Activated naive CD4-positive, alpha-beta T cell treated with anti-CD3 and anti-CD28 coated beads for 36 hours (primary cell): Measurements from ENCODE around the gene SP5. TPM values are rescaled to one million over a fixed set of nuclear protein-coding genes. Genes with fewer than 3 reads are reported as not detected.
"Not testable (repeated sequence)": the region's sequence is repeated elsewhere in the genome, so short reads cannot be mapped to it uniquely, and the experiment has no call there.

ENCODE experiments used
- CTCF ChIA-PET: fragments of 350-600 bp; sonication (Branson Sonifier 250); formaldehyde crosslinking; loops from one replicate; lab custom pipeline; 2021; ENCODE audit warnings: antibody characterized with exemption; lab: Charles Lee
- DNase-seq: peaks from one replicate; pipeline ENCODE4 v3.0.0-alpha.2; 2020
- H3K27ac Mint-ChIP-seq: one replicate; pipeline ENCODE4 v1.8.0; 2021; ENCODE audit warnings: mild to moderate bottlenecking, mixed read lengths
- H3K27me3 Mint-ChIP-seq: one replicate; pipeline ENCODE4 v1.8.0; 2021; ENCODE audit warnings: low read depth, mixed read lengths
- H3K36me3 Mint-ChIP-seq: one replicate; pipeline ENCODE4 v1.8.0; 2021; ENCODE audit warnings: low read depth, mixed read lengths
- H3K4me1 Mint-ChIP-seq: one replicate; pipeline ENCODE4 v1.8.0; 2021; ENCODE audit warnings: low read depth, mixed read lengths
- H3K4me3 Mint-ChIP-seq: one replicate; pipeline ENCODE4 v1.8.0; 2021; ENCODE audit warnings: mild to moderate bottlenecking, moderate library complexity, mixed read lengths
- H3K9me3 Mint-ChIP-seq: one replicate; pipeline ENCODE4 v1.8.0; 2021; ENCODE audit warnings: mixed read lengths
- intact Hi-C: fragments of 100-400 bp; cut with micrococcal nuclease; formaldehyde crosslinking; loops from one replicate; pipeline ENCODE4 v1.15.1; 2023
- total RNA-seq, 2 experiments: library from RNA; stranded (reverse); gene quantifications; one replicate each; pipeline ENCODE4 v1.2.3, GENCODE V29; 2021

SP5 gene
- total RNA-seq, 2 experiments from 2014 or later: not detected

- intact Hi-C loops: no loop called here
- Mint-ChIP-seq H3K27me3 (peaks cover 19% of the 10 kb centered on the region), H3K4me3 (no peak overlapping the region), H3K27ac (no peak overlapping the region), H3K4me1 (no peaks in the 10 kb centered on the region), H3K36me3 (no peaks in the 10 kb centered on the region), H3K9me3 (no peaks in the 10 kb centered on the region)
- DNase-seq: no peak
- CTCF ChIA-PET: no interaction called here
Observed at GRCh38 chr2:170743530-170744239, 28.5 kb downstream of the SP5 start.

GRCh38 chr2:170744248-170745002, 29.3 kb downstream of the SP5 start:
- H3K27ac Mint-ChIP-seq: no peak overlapping the region

GRCh38 chr2:170745305-170745704, 30.2 kb downstream of the SP5 start:
- H3K27ac Mint-ChIP-seq: no peak overlapping the region
- no peaks in the 10 kb centered on the region for H3K36me3 Mint-ChIP-seq
- no peak overlapping the region for H3K4me3 Mint-ChIP-seq
- H3K27me3 Mint-ChIP-seq: peaks cover 22% of the 10 kb centered on the region
- no peaks in the 10 kb centered on the region for H3K4me1 Mint-ChIP-seq
- no peak for DNase-seq
- H3K9me3 Mint-ChIP-seq: no peaks in the 10 kb centered on the region
- intact Hi-C loops: no loop called here
- CTCF ChIA-PET: no interaction called here

More at GRCh38 chr2:170744248-170745002, 29.3 kb downstream of the SP5 start:
- Mint-ChIP-seq H3K36me3 (no peaks in the 10 kb centered on the region), H3K4me1 (no peaks in the 10 kb centered on the region), H3K9me3 (no peaks in the 10 kb centered on the region), H3K27me3 (peaks cover 19% of the 10 kb centered on the region), H3K4me3 (no peak overlapping the region)
- intact Hi-C loops: no loop called here
- CTCF ChIA-PET: no interaction called here
- no peak for DNase-seq

GRCh38 chr2:170747921-170748320, 32.8 kb downstream of the SP5 start:
- H3K4me1 Mint-ChIP-seq: no peaks in the 10 kb centered on the region
- CTCF ChIA-PET: interaction anchor here (0.9 kb wide), 1 partner anchor 9 kb away, joined by 4 read pairs; no protein-coding TSS in a partner anchor
- no peak overlapping the region for H3K4me3 Mint-ChIP-seq
- intact Hi-C loops: no loop called here
- DNase-seq: no peak
- no peak overlapping the region for H3K27ac Mint-ChIP-seq
- H3K36me3 Mint-ChIP-seq: no peaks in the 10 kb centered on the region
- H3K9me3 Mint-ChIP-seq: no peaks in the 10 kb centered on the region
- H3K27me3 Mint-ChIP-seq: peaks cover 22% of the 10 kb centered on the region

GRCh38 chr2:170751555-170751954, 36.4 kb downstream of the SP5 start:
- H3K36me3 Mint-ChIP-seq, H3K4me1 Mint-ChIP-seq, H3K9me3 Mint-ChIP-seq, DNase-seq, H3K27ac Mint-ChIP-seq, H3K4me3 Mint-ChIP-seq, intact Hi-C loops, CTCF ChIA-PET: not testable (repeated sequence)
- H3K27me3 Mint-ChIP-seq: peaks cover 11% of the 10 kb centered on the region

- CTCF ChIA-PET: interaction anchor here (1.2 kb wide), 2 partner anchors 9 to 256 kb away, joined by 4 read pairs; partner anchors contain the start of gene ERICH2
- intact Hi-C loops: no loop called here
- Mint-ChIP-seq H3K36me3 (no peaks in the 10 kb centered on the region), H3K27ac (no peak overlapping the region), H3K9me3 (no peaks in the 10 kb centered on the region), H3K27me3 (no peaks in the 10 kb centered on the region), H3K4me1 (peaks cover 12% of the 10 kb centered on the region), H3K4me3 (no peak overlapping the region)
- DNase-seq: no peak
Observed at GRCh38 chr2:170761572-170761971, 46.4 kb downstream of the SP5 start.

GRCh38 chr2:170762760-170763159, 47.6 kb downstream of the SP5 start:
- Mint-ChIP-seq H3K9me3 (no peaks in the 10 kb centered on the region), H3K36me3 (no peaks in the 10 kb centered on the region), H3K27me3 (no peaks in the 10 kb centered on the region), H3K4me1 (peaks cover 16% of the 10 kb centered on the region), H3K27ac (no peak overlapping the region), H3K4me3 (no peak overlapping the region)
- no peak for DNase-seq
- CTCF ChIA-PET: interaction anchor here (0.8 kb wide), 1 partner anchor 50 kb away, joined by 4 read pairs; no protein-coding TSS in a partner anchor
- intact Hi-C loops: no loop called here

GRCh38 chr2:170763232-170763631, 48.1 kb downstream of the SP5 start:
- Mint-ChIP-seq H3K4me3 (no peak overlapping the region), H3K27ac (no peak overlapping the region), H3K36me3 (no peaks in the 10 kb centered on the region), H3K27me3 (no peaks in the 10 kb centered on the region), H3K9me3 (no peaks in the 10 kb centered on the region), H3K4me1 (peaks cover 16% of the 10 kb centered on the region)
- no peak for DNase-seq
- intact Hi-C loops: no loop called here
- CTCF ChIA-PET: interaction anchor here (0.8 kb wide), 1 partner anchor 51 kb away, joined by 4 read pairs; no protein-coding TSS in a partner anchor

- H3K27ac Mint-ChIP-seq: no peak overlapping the region
- no peak overlapping the region for H3K4me3 Mint-ChIP-seq
- H3K4me1 Mint-ChIP-seq: peaks cover 16% of the 10 kb centered on the region
- no peaks in the 10 kb centered on the region for H3K36me3 Mint-ChIP-seq
- DNase-seq: no peak
- intact Hi-C loops: no loop called here
- H3K27me3 Mint-ChIP-seq: no peaks in the 10 kb centered on the region
- CTCF ChIA-PET: no interaction called here
- no peaks in the 10 kb centered on the region for H3K9me3 Mint-ChIP-seq
Observed at GRCh38 chr2:170764880-170765261, 49.7 kb downstream of the SP5 start.

GRCh38 chr2:170766693-170767092, 51.6 kb downstream of the SP5 start:
- no peak for DNase-seq
- H3K36me3 Mint-ChIP-seq: no peaks in the 10 kb centered on the region
- peaks cover 18% of the 10 kb centered on the region for H3K4me1 Mint-ChIP-seq
- H3K27ac Mint-ChIP-seq: no peak overlapping the region
- CTCF ChIA-PET: interaction anchor here (0.6 to 0.7 kb wide), 2 partner anchors 11 to 51 kb away, joined by 3 to 4 read pairs; no protein-coding TSS in a partner anchor
- H3K4me3 Mint-ChIP-seq: no peak overlapping the region
- intact Hi-C loops: no loop called here
- peaks cover 5% of the 10 kb centered on the region for H3K27me3 Mint-ChIP-seq
- H3K9me3 Mint-ChIP-seq: no peaks in the 10 kb centered on the region
